Spleen (tissue), 11 donors: Measurements from ENCODE around the gene CFAP99. TPM values are rescaled to one million over a fixed set of nuclear protein-coding genes. Genes with fewer than 3 reads are reported as not detected.

Experiments
- DNase-seq: peaks from one replicate; pipeline ENCODE4 v3.0.0-alpha.2; 2020
- H3K27ac ChIP-seq, 8 donors: fragments of 200-600 bp; sonication (generic) in 7 of 8; 1 replicate in 4 of 8; 2 replicates in 4 of 8; pipeline versions ENCODE4 v1.5.0 to v1.8.0; 2016 to 2021; ENCODE audit warnings: inconsistent platforms in 4 of 8, mild to moderate bottlenecking in 4 of 8, moderate library complexity in 1 of 8
- H3K27me3 ChIP-seq, 7 donors: fragments of 200-600 bp; sonication (generic) in 6 of 7; replicated peaks in 1 of 7; 1 replicate in 4 of 7; 2 replicates in 3 of 7; pipeline versions ENCODE4 v1.5.0 to v1.8.0; 2016 to 2021; ENCODE audit warnings: inconsistent platforms in 3 of 7, mild to moderate bottlenecking in 1 of 7
- H3K36me3 ChIP-seq, 6 donors: fragments of 200-600 bp; sonication (generic) in 5 of 6; 1 replicate in 4 of 6; 2 replicates in 2 of 6; pipeline versions ENCODE4 v1.5.0 to v1.8.0; 2016 to 2021; ENCODE audit warnings: inconsistent platforms in 2 of 6
- H3K4me1 ChIP-seq, 6 donors: fragments of 200-600 bp; sonication (generic) in 5 of 6; 1 replicate in 3 of 6; 2 replicates in 3 of 6; pipeline versions ENCODE4 v1.5.0 to v1.8.0; 2016 to 2021; ENCODE audit warnings: inconsistent platforms in 3 of 6
- H3K4me3 ChIP-seq, 8 donors: fragments of 200-600 bp; sonication (generic) in 7 of 8; 1 replicate in 4 of 8; 2 replicates in 4 of 8; pipeline versions ENCODE4 v1.5.0 to v1.8.0; 2016 to 2021; ENCODE audit warnings: inconsistent platforms in 4 of 8, mild to moderate bottlenecking in 4 of 8, moderate library complexity in 2 of 8
- H3K9me3 ChIP-seq, 8 donors: fragments of 200-600 bp; sonication (generic) in 7 of 8; 1 replicate in 4 of 8; 2 replicates in 4 of 8; pipeline versions ENCODE4 v1.5.0 to v1.8.0; 2016 to 2021; ENCODE audit warnings: inconsistent platforms in 4 of 8
- CTCF ChIP-seq, 11 experiments: fragments of 200-600 bp in 7 of 11; fragments of 450-650 bp in 4 of 11; sonication (generic) in 4 of 11; IDR thresholded peaks in 8 of 11; conservative IDR thresholded peaks in 3 of 11; 1 replicate in 7 of 11; 2 replicates in 4 of 11; pipeline versions ENCODE4 v1.4.0 to v1.8.0; 2016 to 2021; ENCODE audit warnings: antibody characterized with exemption in 11 of 11, inconsistent platforms in 4 of 11, mild to moderate bottlenecking in 1 of 11
- POLR2A ChIP-seq, 3 donors: fragments of 450-650 bp; IDR thresholded peaks; one replicate each; pipeline ENCODE4 v1.5.1; 2017; ENCODE audit warnings: antibody characterized with exemption in 3 of 3, mild to moderate bottlenecking in 1 of 3
- POLR2AphosphoS5 ChIP-seq, 3 donors: sonication (generic); formaldehyde crosslinking; IDR thresholded peaks; one replicate each; pipeline ENCODE4 v1.5.1; 2017; ENCODE audit warnings: antibody characterized with exemption in 3 of 3
- WGBS, 5 donors: extraction: QIAGEN DNeasy Blood & Tissue Kit in 3 of 5; methylation state at CpG; one replicate each; pipeline versions ENCODE4 v1.1.5 to v1.1.7; 2013 to 2018; 5-methylcytosine and 5-hydroxymethylcytosine counted together
- intact Hi-C: fragments of 100-400 bp; cut with DNase I; formaldehyde crosslinking; loops from one replicate; pipeline ENCODE4 v1.15.0; 2023; ENCODE audit warnings: low total_unique reads
- polyA plus RNA-seq, 3 donors: library from polyadenylated mRNA; stranded (reverse); fragments of 200-250 nt; gene quantifications; one replicate each; pipeline ENCODE4 v1.2.1, GENCODE V29; 2013
- total RNA-seq, 7 donors: library from RNA; depleted of rRNA in 3 of 7; stranded (reverse); fragments of >200 nt in 3 of 7; fragmentation: NEBNext Ultra II Directional in 4 of 7; extraction: Animal tissue kit (Norgen Biotek cat#: 25700) in 4 of 7; gene quantifications; one replicate each; pipeline versions ENCODE4 v1.1.0 to v1.2.1, GENCODE V29; 2016 to 2021
- donor health status: healthy with polysubstance abuse.
- donor health status: DM: no; HTN: no; CAD: no; lungs with moderate emphysema.
- donor health status: DM: no; HTN: no; CAD: no.
- donor health status: Bipolar disorder and iron deficiency.
- donor health status: healthy.
- donor health status: DM: no; HTN: no; CAD: no.
- donor health status: DM: yes; HTN: yes; CAD: no.

The CFAP99 gene
- total and polyA plus RNA-seq, 10 donors, result 0.13 to 0.22 TPM; not detected in 8

DNA sequence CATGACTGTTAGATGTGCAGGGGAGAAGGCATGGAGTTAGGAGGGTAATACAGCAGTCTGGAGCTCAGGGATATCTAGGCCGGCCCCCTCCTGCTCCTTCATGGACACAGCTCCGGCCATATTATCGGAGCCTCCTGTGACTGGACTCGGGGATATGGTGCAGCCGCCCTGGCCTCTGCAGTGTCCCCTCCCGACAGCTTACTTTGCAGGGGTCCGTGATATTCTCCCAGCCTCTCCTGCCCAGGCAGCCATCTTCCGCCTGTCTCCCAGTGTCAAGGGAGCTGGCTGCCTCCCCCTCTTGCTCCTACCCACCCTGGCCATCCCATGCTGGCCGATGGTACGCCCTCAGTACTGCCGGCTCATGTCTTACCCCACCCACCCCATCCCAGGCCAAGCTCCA lies 30.3 kb downstream of the CFAP99 start:
- TF ChIP-seq POLR2A (IDR thresholded peaks at IDR 0.05) (no peak), CTCF (IDR thresholded peaks at IDR 0.05 in 8 of 11, conservative IDR thresholded peaks at IDR 0.05 in 3 of 11) (no peak), POLR2AphosphoS5 (IDR thresholded peaks at IDR 0.05) (no peak)
- no peak for DNase-seq
- H3K27ac ChIP-seq, result no peak overlapping the region
- no peaks in the 10 kb centered on the region for H3K9me3 ChIP-seq
- no peaks in the 10 kb centered on the region for H3K27me3 ChIP-seq
- 91 to 96% (median 92%) methylated on average over 10 to 11 of the region's 11 CpGs for WGBS, 5 donors
- H3K4me3 ChIP-seq, result no peak overlapping the region
- H3K4me1 ChIP-seq, result no peaks in the 10 kb centered on the region
- intact Hi-C loops, result no loop called here
- no peaks in the 10 kb centered on the region for H3K36me3 ChIP-seq

DNA sequence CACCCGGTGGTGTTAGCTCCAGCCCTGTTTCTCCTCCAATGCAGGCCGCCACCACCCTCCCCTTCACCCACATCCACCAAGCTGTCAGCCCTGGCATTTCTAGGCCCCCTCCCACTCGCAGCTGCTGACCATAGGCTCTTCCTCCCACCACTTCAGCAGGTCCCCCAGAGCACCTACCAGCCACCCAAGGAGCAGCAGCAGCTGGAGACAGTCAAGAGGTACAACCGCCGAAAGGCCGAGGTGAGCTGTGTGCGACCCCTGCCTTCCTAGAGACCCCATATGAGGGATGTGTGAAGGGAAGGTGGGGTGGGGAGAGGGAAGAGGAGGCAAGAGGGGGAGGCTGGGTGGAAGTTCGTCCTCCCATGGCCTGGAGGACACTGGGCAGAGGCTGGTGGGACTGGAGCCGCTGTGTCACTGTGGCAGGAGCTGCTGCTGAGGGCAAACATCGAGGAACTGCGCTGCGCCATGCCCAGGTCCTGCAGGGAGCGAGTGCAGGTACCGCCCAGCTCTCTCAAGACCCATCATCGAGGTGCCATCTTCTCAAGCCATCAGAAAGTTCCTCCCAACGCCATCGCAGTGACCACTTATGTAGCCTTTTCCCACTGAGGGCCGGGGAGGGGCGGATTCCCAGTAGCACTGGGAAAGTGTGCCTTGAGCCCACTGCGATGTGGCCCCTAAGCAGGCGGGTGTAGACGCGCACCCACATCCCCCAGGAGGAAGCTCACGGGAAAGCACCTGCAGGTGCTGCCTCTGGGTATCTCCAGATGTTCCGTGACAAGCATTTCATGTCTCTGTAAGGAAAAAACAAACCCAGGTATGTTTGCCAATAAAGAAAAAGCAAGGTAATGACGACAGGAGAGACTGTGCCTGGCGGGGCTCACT lies 31.0 kb downstream of the CFAP99 start:
- Histone ChIP-seq H3K4me3 (no peak overlapping the region), H3K27me3 (no peaks in the 10 kb centered on the region), H3K36me3 (no peaks in the 10 kb centered on the region), H3K9me3 (no peaks in the 10 kb centered on the region), H3K27ac (no peak overlapping the region), H3K4me1 (no peaks in the 10 kb centered on the region)
- 81 to 88% (median 88%) methylated on average over 24 to 27 of the region's 27 CpGs for WGBS, 5 donors
- TF ChIP-seq POLR2A (IDR thresholded peaks at IDR 0.05) (no peak), CTCF (IDR thresholded peaks at IDR 0.05 in 8 of 11, conservative IDR thresholded peaks at IDR 0.05 in 3 of 11) (no peak), POLR2AphosphoS5 (IDR thresholded peaks at IDR 0.05) (no peak)
- DNase-seq, result no peak
- intact Hi-C loops, result no loop called here

DNA sequence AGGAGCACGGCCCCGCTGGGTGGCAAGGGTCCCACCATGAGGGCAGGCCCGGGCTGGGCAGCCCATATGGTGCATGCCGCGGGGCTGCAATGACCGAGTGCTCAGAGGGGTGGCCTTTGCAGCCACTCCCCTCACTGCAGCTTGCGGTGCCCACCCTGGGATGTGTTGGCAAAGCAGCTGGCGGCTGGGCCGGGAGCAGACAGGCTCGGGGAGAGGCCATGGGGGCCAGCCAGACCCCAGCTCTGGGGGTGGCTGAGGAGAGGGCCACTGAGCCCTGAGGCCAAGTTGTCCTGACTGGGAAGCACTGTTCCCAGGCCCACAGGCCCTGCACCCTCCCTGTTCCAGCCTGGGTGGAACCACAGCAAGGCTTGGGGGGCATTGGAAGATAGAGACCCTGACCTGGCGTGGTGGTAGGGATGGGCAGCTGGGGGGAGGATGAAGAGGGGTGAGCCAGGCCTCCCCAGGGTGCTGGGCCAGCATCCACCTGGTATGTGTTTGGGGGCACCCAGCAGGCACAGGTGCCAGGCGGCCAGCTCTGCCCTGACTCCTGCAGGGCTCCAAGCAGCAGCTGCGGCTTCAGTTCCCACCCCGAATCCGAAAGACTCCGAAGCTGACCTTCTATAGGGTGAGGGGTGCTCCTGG lies 31.8 kb downstream of the CFAP99 start:
- H3K36me3 ChIP-seq, result no peaks in the 10 kb centered on the region
- no peak for DNase-seq
- intact Hi-C loops, result no loop called here
- WGBS, 5 donors, result 85 to 92% (median 89%) methylated on average over 13 to 16 of the region's 16 CpGs
- no peak for TF ChIP-seq CTCF (IDR thresholded peaks at IDR 0.05 in 8 of 11, conservative IDR thresholded peaks at IDR 0.05 in 3 of 11)
- no peak for TF ChIP-seq POLR2A (IDR thresholded peaks at IDR 0.05)
- TF ChIP-seq POLR2AphosphoS5 (IDR thresholded peaks at IDR 0.05), result no peak
- no peaks in the 10 kb centered on the region for H3K27me3 ChIP-seq
- no peaks in the 10 kb centered on the region for H3K4me1 ChIP-seq
- no peak overlapping the region for H3K4me3 ChIP-seq
- no peak overlapping the region for H3K27ac ChIP-seq
- no peaks in the 10 kb centered on the region for H3K9me3 ChIP-seq

DNA sequence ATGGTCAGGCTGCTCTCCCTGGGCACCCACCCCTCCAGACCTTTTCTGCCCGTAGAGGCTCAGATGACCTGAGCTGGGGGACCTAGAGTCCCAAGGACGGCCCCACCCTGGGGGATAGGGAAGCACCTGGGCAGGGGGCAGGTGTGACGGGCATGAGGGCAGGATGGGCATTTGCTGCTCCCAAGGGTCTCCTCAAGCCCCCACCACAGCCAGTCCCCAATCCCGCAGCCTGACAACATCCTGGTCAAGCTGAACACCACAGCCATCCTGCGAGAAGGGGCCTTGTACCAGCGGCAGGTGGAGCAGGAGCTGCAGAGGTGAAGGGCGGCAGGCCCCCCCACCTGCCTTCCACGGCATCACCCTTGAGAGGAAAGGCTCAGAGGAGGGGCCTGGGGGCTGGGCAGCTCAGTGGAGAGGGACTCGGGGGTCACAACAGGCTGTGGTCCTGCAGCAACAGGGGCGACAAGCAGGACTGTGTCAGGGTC lies 32.3 kb downstream of the CFAP99 start:
- Histone ChIP-seq H3K9me3 (no peaks in the 10 kb centered on the region), H3K4me1 (no peaks in the 10 kb centered on the region), H3K36me3 (no peaks in the 10 kb centered on the region), H3K27me3 (no peaks in the 10 kb centered on the region), H3K4me3 (no peak overlapping the region), H3K27ac (no peak overlapping the region)
- intact Hi-C loops, result no loop called here
- DNase-seq, result no peak
- TF ChIP-seq CTCF (IDR thresholded peaks at IDR 0.05 in 8 of 11, conservative IDR thresholded peaks at IDR 0.05 in 3 of 11) (no peak), POLR2AphosphoS5 (IDR thresholded peaks at IDR 0.05) (no peak), POLR2A (IDR thresholded peaks at IDR 0.05) (no peak)
- 82 to 88% (median 87%) methylated on average over 7 to 10 of the region's 10 CpGs for WGBS, 5 donors
